Measurements from ENCODE around the gene JAK3.

DNA sequence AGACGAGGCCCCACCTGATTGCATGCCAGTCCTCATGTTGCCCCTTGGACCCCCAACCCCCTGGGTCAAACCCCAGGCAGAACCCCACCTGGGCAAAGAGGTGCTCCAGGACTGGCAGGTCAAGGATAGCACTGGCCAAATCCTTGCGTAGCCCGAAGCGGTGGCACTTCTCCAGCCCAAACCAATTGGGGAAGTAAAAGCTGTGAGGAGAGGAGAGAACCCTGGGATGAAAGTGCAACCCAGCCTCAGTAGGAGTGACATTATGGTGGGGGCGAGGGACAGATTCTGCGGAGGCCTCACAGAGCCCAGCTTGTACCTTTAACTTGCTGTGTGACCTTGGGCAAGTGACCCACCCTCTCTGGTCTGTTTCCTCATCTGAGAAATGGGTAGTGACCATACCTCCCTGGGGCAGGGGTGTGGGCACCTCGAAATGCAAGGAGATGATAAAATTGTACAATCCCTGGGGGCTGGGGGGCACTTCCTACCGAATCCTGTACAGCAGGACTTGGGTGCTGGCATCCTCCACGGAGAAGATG lies 4.4 kb downstream of the JAK3 start:
- TF ChIP-seq EP300 (IDR thresholded peaks at IDR 0.05; ENCODE audit: low read depth): no peak
- TF ChIP-seq, protein P1, sequence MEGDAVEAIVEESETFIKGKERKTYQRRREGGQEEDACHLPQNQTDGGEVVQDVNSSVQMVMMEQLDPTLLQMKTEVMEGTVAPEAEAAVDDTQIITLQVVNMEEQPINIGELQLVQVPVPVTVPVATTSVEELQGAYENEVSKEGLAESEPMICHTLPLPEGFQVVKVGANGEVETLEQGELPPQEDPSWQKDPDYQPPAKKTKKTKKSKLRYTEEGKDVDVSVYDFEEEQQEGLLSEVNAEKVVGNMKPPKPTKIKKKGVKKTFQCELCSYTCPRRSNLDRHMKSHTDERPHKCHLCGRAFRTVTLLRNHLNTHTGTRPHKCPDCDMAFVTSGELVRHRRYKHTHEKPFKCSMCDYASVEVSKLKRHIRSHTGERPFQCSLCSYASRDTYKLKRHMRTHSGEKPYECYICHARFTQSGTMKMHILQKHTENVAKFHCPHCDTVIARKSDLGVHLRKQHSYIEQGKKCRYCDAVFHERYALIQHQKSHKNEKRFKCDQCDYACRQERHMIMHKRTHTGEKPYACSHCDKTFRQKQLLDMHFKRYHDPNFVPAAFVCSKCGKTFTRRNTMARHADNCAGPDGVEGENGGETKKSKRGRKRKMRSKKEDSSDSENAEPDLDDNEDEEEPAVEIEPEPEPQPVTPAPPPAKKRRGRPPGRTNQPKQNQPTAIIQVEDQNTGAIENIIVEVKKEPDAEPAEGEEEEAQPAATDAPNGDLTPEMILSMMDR (IDR thresholded peaks at IDR 0.05): no peak
